Suppressor macrophage treated with lipopolysaccharide for 1 hour (primary cell): ENCODE measurements around the gene OVCH1.

Experiments
- DNase-seq, 3 donors: peaks; one replicate each; pipeline ENCODE4 v3.0.0-alpha.2; 2020 to 2022

Gene OVCH1

GRCh38 chr12:29497588-29497987, at the start of gene OVCH1:
Gene OVCH1, minus strand, starts transcription at chr12:29497686. Its CDS starts 0 bp downstream, at chr12:29497686.
- DNase-seq: no peak

- DNase-seq: no peak
Measured at GRCh38 chr12:29547151-29547632, 49.7 kb upstream of the OVCH1 start.

- DNase-seq: no peak
Measured at GRCh38 chr12:29546000-29546399, 48.5 kb upstream of the OVCH1 start.

- DNase-seq: no peak
Measured at GRCh38 chr12:29545102-29545467, 47.6 kb upstream of the OVCH1 start.

- no peak for DNase-seq
Measured at GRCh38 chr12:29544428-29545101, 47.1 kb upstream of the OVCH1 start.

- DNase-seq: no peak
Measured at GRCh38 chr12:29543036-29543435, 45.5 kb upstream of the OVCH1 start.

- DNase-seq: no peak
Measured at GRCh38 chr12:29537298-29537697, 39.8 kb upstream of the OVCH1 start.

- no peak for DNase-seq
Measured at GRCh38 chr12:29534935-29535334, 37.4 kb upstream of the OVCH1 start.

GRCh38 chr12:29533815-29534489, 36.5 kb upstream of the OVCH1 start:
- DNase-seq: no peak

GRCh38 chr12:29531471-29531870, 34.0 kb upstream of the OVCH1 start:
- DNase-seq: no peak

GRCh38 chr12:29530436-29530835, 33.0 kb upstream of the OVCH1 start:
- DNase-seq: no peak

GRCh38 chr12:29528161-29528560, 30.7 kb upstream of the OVCH1 start:
- no peak for DNase-seq

GRCh38 chr12:29521951-29522350, 24.5 kb upstream of the OVCH1 start:
- DNase-seq: no peak

GRCh38 chr12:29519585-29520182, 22.2 kb upstream of the OVCH1 start:
- peak; percentile 43 to 62 (median 57) for DNase-seq

- no peak for DNase-seq
Measured at GRCh38 chr12:29518407-29518806, 20.9 kb upstream of the OVCH1 start.

GRCh38 chr12:29517264-29517663, 19.8 kb upstream of the OVCH1 start:
- DNase-seq: no peak

GRCh38 chr12:29516431-29516875, 19.0 kb upstream of the OVCH1 start:
- DNase-seq: no peak

- DNase-seq: no peak
Measured at GRCh38 chr12:29510591-29511185, 13.2 kb upstream of the OVCH1 start.

- DNase-seq: no peak
Measured at GRCh38 chr12:29509503-29509902, 12.0 kb upstream of the OVCH1 start.

- DNase-seq: no peak
Measured at GRCh38 chr12:29508949-29509348, 11.5 kb upstream of the OVCH1 start.

GRCh38 chr12:29505122-29505521, 7.6 kb upstream of the OVCH1 start:
- no peak for DNase-seq

- no peak for DNase-seq
Measured at GRCh38 chr12:29503283-29503682, 5.8 kb upstream of the OVCH1 start.

GRCh38 chr12:29499235-29499634, 1.7 kb upstream of the OVCH1 start:
- no peak for DNase-seq

- peak in 1 of 3 donors; percentile 27 for DNase-seq
Measured at GRCh38 chr12:29492891-29493290, 4.6 kb downstream of the OVCH1 start.
